GM12878 (cell line): Measurements from ENCODE around the gene ALCAM.

Experiments used
- EZH2 ChIP-seq: IDR thresholded peaks from 2 replicates; pipeline ENCODE4 v1.6.1; 2012; ENCODE audit warnings: low read depth, mild to moderate bottlenecking, control low read depth, inconsistent platforms, low read length, borderline replicate concordance; ENCODE audit not compliant: control insufficient read depth
- RAD21 ChIP-seq: IDR thresholded peaks from 2 replicates; pipeline ENCODE4 v1.6.1; 2011; ENCODE audit warnings: mild to moderate bottlenecking, low read depth, low read length, moderate library complexity; ENCODE audit not compliant: insufficient read depth

- TF ChIP-seq EZH2 (no peak), RAD21 (no peak)
Measured at GRCh38 chr3:105356988-105357387, 9.7 kb upstream of the ALCAM start.
